Left cardiac atrium (tissue), 4 donors: ENCODE data around the gene SNRNP70. TPM values are rescaled to one million over a fixed set of nuclear protein-coding genes. Genes with fewer than 3 reads are reported as not detected.
A peak's percentile ranks its signal among the peaks of the same experiment; 100 is the strongest.
"Not testable (repeated sequence)": the region's sequence is repeated elsewhere in the genome, so short reads cannot be mapped to it uniquely, and the experiment has no call there.

Experiments used
- ATAC-seq, 2 donors: fragments of 200-7000 bp; cut with Tn5 transposase; one replicate each; pipeline ENCODE4 v1.9.1; 2020; ENCODE audit warnings: mild to moderate bottlenecking in 2 of 2, moderate library complexity in 2 of 2
- DNase-seq: peaks from one replicate; pipeline ENCODE4 v3.0.0-alpha.2; 2020
- intact Hi-C, 2 donors: fragments of 100-400 bp; cut with DNase I; formaldehyde crosslinking; loops; one replicate each; pipeline versions ENCODE4 v1.14.1 to v1.15.1; 2022 to 2023
- total RNA-seq, 2 donors: library from RNA; stranded (reverse); fragmentation: NEBNext Ultra II Directional; extraction: Animal tissue kit (Norgen Biotek cat#: 25700); gene quantifications; one replicate each; pipeline ENCODE4 v1.2.1, GENCODE V29; 2021
- donor health status: DM: no; HTN: yes; CAD: no.
- donor health status: DM: no; HTN: yes; CAD: no; lungs with severe emphysema.
- donor health status: DM: yes; HTN: yes; CAD: no.
- donor health status: Dilated cardiomyopathy.

SNRNP70 gene
- total RNA-seq, 2 donors from 2014 or later: 98.3 to 134 TPM

DNA sequence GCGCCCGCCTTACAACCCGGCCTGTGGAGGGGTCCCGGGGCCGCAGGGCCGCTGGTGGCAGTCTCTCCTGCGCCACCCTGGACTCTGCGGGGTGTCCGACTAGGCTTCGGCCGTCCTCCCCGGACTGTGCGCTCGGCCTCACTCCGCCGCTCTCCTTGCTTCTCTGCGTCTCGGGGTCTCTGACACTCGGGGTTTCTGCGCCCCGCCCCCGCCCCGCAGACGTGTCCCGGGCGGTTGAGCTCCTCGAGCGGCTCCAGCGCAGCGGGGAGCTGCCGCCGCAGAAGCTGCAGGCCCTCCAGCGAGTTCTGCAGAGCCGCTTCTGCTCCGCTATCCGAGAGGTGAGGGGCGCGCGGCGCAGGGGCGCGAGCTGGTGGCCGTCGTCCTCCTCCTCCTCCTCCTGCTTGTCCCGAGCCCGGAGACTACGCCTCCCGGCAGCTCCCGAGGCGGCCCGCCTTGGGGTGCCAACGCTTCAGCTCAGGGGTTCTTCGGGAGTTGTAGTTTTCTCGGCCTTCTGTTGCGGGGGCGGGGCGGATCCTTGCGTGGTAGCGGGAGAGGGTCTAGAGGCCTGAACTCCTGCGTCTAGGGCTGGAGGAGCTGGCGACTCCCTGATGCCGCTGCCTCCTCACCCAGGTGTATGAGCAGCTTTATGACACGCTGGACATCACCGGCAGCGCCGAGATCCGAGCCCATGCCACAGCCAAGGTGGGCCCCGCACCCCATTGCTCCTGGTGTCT, 29.5 kb downstream of the SNRNP70 start:
- intact Hi-C loops: loop anchor here in 1 of 2 donors (5.0 kb wide), 1 partner anchor 33 kb away; no protein-coding TSS in a partner anchor
- DNase-seq (peak; percentile 81), ATAC-seq (peak; percentile 12 to 45)

DNA sequence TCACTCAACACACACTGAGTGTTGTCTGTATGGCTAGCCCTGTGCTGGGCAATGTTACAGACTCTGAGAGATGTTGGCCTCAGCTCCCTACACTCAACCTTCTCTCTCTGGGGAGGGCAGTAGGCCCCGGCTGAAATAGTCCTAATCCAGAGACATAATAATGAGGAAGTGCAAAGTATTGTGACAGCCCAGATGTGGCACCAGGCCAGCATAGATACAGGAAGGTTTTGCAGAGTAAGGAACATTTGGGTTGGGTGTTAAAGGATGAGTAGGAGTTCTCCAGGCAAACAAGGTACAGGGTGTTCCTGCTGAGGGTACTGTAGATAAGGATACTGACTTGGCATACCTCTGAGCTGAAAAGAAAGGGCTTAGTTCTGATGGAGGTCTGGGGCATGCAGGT, 31.3 kb downstream of the SNRNP70 start:
- ATAC-seq (no peak), DNase-seq (peak; percentile 52)
- intact Hi-C loops: no loop called here

DNA sequence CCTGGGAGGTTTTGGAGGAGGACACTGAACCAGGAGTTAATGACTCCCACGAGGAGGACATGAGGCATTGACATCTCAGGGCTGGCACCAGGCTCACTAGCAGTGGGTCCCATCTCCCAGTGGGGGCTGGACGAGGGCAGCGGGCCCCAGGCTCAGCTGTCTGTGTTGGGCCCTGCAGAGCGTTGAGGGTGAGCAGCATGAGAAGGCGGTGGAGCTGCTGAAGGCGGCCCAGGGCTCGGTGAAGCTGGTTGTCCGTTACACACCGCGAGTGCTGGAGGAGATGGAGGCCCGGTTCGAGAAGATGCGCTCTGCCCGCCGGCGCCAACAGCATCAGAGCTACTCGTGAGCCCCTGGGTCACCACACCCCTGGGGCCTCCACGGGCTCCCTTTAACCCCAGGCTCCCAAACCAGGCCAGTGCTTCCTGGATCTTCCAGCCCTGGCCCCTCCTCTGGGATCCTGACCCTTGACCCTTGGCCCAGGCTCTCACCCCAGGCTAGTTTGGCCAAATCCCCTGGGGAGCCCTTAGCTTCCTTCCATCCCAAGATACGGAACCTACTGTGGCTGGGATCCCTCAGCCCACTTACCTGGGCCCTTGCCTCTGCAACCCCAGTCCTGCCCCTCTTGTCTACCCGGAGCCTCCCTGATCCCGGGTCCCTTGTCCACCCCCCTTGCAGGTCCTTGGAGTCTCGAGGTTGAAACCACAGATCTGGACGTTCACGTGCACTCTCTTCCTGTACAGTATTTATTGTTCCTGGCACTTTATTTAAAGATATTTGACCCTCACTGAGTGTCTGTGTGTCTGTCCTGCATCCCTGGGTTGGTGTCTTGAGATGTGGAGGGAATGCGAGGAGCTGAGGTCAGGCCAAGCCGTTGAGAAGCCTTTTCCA, 32.7 kb downstream of the SNRNP70 start:
- ATAC-seq (no peak), DNase-seq (peak; percentile 37)
- intact Hi-C loops: no loop called here

DNA sequence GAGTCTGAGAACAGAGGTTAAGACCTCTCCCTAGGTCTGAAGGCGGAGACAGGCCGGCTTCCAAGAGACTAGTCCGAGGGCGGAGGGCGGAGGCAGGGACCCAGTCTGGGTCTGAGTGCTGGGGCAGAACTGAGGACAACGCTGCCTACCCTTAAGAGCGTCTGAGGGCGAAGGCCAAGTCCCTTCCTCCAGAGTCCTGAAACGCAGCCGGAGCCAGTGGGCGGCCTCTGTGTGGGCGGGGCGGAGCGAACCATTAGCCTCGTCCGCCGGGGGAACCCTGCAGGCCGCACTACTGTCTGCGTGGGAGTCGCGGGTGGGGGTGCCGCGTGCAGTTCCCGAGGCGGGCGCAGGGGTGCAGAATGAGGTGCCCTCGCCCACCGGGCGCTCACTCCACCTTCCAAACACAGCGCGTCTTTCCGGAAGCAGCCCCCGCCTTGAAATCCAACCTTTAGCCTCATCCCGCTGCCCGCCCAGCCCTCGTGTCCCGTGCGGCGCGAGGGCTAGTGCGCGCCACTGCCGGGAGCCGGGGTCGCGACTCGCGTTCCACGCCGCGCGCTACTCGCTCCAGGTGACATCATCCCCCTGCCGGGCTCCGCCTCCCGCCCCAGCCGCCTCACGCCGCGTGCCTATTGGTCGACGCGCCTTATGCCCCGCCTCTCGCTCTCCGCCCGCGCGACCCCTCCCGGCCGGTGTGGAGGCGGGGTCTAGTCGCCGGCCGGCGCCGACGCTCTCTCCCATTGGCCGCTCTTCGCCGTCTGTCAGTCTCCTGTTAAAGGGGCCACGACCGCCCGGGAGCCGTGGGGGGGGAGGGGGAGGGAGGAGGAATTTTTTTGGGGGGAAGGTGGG, 33.5 kb downstream of the SNRNP70 start, which contains the start of gene C19orf73:
Gene C19orf73, minus strand, starts transcription at position 579 of the 846 bp plus-strand sequence. Its CDS starts 121 bp downstream, at position 458.
- DNase-seq (peak; percentile 96), ATAC-seq (peak; percentile 91 to 94)
- intact Hi-C loops: no loop called here

DNA sequence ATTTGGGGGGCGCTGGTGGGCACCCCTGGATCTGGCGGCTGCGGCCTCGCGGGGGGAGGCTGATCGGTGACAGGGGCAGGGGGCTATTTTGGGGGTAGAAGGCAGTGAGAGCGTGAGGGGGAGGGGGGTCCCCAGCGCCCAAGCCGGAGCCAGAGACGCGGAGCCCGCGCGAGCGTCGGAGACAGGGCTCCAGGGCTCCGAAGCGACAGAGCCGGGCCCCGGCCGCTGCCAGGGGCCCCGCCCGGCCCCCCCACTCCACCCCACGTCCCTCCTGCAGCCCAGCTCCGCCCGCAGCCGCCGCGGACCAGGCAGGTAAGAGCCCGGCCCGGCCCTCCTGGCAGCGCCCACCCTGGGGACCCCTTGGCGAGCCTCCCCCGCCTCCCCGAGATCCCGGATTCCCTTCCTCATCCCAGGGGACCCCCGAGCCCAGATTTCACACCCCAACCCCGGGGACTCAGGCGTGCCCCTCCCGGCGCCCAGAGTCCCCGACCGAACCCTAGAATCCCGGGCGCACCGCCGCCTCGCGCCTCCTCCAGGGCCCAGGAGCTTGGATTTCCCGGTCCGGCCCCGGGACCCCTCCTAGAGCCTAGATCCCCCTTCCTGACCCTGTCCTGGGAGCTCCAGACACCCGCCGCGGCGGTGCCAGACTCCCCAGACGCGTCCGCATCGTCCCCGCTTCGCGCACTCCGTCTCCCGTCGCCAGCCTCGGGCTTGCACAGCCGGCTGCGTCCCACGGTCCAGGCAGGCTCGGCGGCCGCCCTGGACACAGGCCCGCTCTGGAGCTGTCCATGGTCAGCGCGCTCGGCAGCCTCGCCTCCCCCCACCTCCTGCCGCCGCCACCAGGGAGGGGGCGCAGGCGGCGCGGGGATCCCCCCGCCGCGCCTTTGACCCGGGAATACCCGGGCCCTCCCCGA, 34.4 kb downstream of the SNRNP70 start, which contains the start of gene PPFIA3:
Gene PPFIA3, plus strand, starts transcription at position 134 of the 914 bp plus-strand sequence. CDS start 8,330 bp downstream, outside the sequence.
- intact Hi-C loops: no loop called here
- peak; percentile 79 for DNase-seq
- ATAC-seq: peak; percentile 66 to 70

DNA sequence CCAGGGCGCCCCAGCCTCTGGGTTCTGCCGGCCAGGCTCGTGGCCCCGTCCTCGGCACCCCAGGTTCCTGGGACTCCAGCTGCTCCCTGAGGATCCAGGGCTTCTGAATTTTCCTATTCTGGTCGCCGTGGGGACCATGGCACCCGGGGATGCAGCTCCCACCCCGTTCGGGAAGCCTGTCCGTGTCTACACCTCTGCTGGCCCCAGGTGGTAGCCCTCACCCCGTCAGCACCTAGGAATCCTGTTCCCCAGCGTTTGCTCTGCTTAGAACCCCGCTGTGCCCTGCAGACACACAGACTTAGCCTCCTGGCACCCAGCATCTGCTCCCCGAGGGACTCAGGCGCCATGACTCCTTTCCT, 35.1 kb downstream of the SNRNP70 start:
- intact Hi-C loops: no loop called here
- no peak for ATAC-seq
- no peak for DNase-seq

DNA sequence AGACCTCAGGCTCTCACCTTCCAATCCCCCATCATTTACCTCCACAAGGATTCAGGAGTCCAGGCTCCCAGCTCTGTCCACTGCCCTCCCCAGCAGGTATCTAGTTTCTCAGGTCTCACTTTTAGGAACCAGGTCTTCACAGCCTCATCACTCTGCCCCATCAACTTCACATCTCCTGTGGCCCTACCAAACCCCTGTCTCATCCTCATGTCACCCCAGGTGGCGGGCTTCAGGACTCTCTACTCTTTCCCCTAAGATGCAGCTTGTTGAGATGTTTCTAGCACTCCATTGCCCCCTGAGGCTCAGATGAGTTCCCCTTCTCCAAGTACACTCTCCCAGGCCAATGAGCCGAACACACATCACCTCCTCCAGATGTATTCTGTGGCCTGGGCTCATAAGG, 35.6 kb downstream of the SNRNP70 start:
- intact Hi-C loops: no loop called here
- DNase-seq (no peak), ATAC-seq (no peak)

DNA sequence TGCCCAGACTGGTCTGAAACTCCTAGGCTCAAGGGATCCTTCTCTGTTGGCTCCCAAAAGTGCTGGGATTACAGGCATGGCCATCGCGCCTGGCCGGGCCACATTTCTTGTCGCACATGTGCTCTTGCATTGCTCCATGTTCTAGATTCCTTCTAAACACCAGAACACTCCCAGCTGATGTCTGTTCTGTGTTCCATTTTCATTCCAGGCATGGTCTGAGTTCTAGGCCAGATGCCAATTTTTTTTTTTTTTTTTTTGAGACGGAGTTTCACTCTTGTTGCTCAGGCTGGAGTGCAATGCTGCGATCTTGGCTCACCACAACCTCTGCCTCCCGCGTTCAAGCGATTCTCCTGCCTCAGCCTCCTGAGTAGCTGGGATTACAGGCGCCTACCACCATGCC, 36.6 kb downstream of the SNRNP70 start:
- ATAC-seq, intact Hi-C loops, DNase-seq: not testable (repeated sequence)

DNA sequence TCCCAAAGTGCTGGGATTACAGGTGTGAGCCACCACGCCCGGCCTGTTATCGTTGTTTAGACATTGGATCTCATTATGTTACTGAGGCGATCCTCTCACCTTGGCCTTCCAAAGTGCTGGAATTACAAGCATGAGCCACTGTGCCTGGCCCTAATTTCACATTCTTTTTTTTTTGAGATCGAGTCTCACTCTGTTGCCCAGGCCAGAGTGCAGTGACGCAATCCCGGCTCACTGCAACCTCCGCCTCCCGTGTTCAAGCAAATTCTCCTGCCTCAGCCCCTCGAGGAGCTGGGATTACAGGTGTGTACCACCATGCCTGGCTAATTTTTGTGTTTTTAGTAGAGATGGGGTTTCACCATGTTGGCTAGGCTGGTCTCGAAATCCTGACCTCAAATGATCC, 38.0 kb downstream of the SNRNP70 start:
- intact Hi-C loops, DNase-seq, ATAC-seq: not testable (repeated sequence)

DNA sequence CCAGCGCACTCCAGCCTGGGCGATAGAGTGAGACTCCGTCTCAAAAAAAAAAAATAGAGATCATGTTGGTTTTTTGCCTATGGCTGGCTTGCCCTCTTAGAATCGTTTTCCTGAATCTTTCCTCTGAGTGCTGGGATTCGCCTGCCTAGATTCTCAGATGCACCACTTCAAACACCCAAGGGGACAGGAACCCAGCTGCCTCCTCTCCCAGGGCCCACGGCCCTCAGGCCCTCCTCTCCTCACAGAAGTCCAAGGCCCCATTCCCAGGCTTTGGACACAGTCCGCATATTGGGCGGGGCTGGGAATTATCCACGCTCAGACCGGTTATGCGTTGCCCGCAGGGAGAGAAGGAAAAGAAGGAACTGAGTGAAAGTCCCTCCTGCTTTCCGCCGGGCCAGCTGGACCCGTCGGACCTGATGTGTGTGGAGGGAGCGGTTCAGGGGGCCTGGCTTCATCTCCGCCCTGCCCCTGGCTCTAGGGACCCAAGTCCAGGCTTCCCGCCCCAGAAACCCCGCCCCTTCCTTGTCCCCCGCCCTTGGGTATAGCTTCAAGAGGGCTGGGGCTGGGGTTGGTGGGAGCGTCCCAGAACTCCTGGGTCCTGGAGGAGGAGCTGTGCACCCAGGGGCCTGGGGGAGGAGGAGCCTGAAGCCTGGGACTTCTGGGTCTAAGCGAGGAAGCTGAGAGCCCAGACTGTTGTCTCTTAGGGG, 39.9 kb downstream of the SNRNP70 start:
- DNase-seq (no peak), ATAC-seq (no peak)
- intact Hi-C loops: no loop called here

DNA sequence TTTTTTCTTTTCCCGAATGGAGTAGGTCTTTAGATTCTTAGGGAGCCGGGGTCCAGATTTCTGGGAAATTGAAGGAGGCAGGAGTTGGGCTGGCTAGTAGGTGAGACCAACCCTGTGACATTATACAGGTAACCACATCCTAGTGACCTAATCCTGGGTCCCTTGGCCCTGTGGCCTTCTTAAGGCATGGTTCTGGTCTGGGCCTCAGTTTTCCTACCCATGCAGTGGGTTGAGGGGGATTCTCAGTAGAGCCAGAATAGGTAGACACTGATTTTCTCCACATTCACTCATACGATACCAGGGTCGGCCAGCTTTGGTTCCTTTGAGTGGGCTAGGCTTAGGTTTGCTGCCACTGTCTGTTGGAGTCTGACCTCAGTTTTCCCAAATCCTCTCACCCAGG, 41.3 kb downstream of the SNRNP70 start:
- no peak for DNase-seq
- intact Hi-C loops: no loop called here
- no peak for ATAC-seq

DNA sequence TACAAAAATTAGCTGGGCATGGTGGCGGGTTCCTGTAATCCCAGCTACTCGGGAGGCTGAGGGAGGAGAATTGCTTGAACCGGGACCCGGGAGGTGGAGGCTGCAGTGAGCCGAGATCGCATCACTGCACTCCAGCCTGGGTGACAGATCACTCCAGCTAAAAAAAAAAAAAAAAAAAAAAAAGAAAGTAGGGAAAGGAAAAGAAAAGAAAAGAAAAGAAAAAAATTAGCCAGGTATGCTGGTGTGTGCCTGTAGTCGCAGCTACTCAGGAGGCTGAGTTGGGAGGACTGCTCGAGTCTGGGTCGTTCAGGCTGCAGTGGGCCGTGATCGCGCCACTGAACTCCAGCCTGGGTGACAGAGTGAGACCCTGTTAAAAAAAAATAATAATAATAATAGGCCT, 42.0 kb downstream of the SNRNP70 start:
- ATAC-seq, intact Hi-C loops: not testable (repeated sequence)

DNA sequence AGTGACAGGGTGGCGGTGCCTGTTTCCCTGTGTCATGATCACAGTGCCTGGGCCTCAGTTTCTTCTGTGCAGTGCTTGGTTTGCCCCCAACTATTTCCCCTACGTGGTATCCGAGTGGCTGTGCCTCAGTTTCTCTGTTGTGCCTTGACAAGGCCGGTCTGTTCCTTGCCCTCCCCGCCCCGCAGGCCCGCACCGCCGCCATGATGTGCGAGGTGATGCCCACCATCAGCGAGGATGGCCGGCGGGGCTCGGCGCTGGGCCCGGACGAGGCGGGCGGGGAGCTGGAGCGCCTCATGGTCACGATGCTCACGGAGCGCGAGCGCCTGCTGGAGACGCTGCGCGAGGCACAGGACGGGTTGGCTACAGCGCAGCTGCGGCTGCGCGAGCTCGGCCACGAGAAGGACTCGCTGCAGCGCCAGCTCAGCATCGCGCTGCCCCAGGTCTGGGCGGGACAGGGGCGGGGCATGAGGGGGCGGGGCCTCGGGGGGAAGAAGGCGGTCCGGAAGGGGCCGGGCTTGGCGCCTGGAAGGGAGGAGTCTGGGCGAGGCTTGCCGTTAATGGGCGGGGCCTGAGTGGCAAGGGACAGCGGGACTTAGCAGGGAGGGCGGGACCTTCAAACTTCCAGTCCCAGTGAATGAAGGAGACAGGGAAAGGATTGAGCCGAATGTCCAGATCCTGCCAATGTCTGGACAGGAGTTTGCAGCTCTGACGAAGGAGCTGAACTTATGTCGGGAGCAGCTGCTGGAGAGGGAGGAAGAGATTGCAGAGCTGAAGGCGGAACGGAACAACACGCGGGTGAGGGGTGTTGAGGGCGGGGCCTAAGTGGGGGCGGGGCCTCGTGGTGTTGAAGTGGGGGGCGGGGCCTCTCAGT, 42.7 kb downstream of the SNRNP70 start:
- DNase-seq (peak; percentile 96), ATAC-seq (peak; percentile 99)
- intact Hi-C loops: no loop called here

More for the DNA sequence above, 42.0 kb downstream of the SNRNP70 start:
- DNase-seq: not testable (repeated sequence)

DNA sequence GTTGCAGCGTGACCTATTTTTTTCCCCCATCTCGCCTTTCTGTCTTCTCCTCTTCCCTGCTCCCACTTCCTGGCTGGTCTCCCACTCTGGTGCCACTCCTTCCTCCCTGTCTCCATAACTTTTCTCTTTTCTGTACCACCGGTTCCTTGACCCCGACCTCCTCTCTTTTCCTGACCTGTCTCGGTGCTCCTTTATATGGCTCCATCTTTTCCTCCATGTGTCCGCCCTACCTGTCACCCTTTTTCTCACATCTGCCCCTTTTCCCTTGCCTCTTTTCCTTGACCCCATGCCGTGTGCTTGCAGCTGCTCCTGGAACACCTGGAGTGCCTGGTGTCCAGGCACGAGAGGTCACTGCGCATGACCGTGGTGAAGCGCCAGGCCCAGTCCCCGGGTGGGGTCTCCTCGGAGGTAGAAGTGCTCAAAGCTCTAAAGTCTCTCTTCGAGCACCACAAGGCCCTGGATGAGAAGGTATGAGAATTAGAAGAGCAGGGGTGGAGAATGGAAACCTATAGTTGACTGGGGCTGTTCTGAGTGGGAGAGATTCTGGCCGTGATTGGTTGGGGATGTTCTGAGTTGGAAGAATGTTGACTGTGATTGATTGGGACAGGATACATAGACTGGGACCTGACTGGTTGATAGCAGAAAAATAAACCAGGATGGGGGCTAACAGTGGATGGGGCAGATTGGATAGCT, 43.4 kb downstream of the SNRNP70 start:
- no peak for ATAC-seq
- intact Hi-C loops: no loop called here

DNA sequence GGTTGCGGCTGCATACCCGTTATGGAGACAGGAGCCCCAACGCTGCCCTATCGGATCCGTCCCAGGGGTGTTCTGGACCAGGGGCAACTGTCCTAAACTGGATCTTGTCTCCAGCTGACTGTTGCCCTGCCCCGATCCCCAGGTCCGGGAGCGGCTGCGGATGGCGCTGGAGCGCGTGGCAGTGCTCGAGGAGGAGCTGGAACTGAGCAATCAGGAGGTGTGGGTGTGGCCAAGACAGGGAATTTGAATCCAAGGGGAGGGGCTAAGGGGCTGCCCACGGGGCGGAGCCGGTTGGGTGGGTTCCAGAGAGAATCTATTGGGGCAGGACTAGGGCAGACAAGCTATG, 44.0 kb downstream of the SNRNP70 start:
- ATAC-seq (no peak), DNase-seq (no peak)
- intact Hi-C loops: no loop called here

More for the DNA sequence above, 43.4 kb downstream of the SNRNP70 start:
- no peak for DNase-seq

DNA sequence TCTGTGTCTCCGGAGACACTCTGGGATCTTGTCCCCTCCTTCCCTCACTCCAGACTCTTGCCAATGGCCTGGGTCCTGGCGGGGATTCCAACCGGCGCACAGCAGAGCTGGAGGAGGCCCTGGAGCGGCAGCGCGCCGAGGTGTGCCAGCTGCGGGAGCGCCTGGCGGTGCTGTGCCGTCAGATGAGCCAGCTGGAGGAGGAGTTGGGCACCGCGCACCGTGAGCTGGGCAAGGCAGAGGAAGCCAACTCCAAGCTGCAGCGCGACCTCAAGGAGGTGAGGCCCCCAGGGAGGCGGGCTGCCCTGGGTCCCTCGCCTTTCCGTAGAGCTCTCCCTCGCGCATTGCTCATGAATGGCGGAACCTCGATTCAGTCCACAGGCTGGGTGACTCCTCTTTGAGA, 45.1 kb downstream of the SNRNP70 start:
- no peak for DNase-seq
- intact Hi-C loops: no loop called here

More for the DNA sequence above, 45.1 kb downstream of the SNRNP70 start:
- no peak for ATAC-seq
